ENCODE data around the gene SPAG16.
"Not testable (repeated sequence)": the region's sequence is repeated elsewhere in the genome, so short reads cannot be mapped to it uniquely, and the experiment has no call there.

SPAG16 gene

DNA sequence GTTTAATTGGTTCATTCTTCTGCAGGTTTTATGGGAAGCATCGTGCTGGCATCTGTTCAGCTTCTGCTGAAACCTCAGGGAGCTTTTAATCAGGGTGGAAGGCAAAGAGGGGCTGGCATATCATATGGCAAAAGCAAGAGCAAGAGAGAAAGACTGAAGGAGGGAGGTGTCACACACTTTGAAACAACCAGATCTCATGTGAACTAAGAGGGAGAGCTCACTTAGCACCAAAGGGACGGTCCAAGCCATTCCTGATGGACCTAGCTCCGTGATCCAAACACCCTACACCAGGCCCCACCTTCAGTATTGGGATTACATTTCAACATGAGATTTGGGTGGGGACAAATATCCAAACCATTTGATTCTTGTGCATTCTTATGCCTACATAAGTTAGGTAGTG lies 563.1 kb downstream of the SPAG16 start:
- no peak for DNase-seq

DNA sequence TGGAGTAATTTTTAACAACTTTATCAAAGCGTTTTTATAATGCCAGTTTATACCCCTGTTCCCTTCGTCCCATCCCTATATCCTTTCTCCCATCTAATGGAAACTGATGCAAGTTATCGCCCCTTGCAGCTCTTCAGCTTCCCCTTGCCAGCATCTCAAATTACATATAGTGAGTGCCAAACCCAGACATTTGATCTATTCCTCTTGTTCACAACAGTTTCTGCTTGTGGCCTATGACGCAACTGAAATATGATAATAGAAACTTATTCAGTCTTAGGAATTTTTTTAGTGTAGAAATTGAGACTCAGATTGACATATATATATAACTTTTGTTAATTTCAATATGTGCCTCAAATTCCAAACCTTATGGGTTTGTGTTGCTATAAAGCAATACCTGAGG lies 564.4 kb downstream of the SPAG16 start:
- DNase-seq = no peak

DNA sequence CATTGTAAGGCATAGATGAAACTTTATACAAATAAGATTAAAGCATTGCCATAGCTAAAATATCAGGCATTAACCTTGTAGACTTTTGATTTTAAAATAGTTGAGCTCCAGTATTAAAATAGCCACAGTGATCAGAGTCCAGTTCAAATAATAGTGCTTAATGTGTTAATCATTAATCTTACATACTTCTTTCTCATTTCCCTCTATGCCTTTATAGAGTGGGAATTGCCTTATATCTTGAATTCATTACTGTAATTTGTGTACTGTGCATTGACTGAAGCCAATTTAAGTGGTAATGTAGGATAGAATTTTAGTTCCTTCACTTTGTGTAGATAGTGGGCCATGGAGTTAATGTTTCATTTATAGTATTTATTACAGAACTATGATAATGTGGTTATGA lies 577.4 kb downstream of the SPAG16 start:
- no peak for DNase-seq

DNA sequence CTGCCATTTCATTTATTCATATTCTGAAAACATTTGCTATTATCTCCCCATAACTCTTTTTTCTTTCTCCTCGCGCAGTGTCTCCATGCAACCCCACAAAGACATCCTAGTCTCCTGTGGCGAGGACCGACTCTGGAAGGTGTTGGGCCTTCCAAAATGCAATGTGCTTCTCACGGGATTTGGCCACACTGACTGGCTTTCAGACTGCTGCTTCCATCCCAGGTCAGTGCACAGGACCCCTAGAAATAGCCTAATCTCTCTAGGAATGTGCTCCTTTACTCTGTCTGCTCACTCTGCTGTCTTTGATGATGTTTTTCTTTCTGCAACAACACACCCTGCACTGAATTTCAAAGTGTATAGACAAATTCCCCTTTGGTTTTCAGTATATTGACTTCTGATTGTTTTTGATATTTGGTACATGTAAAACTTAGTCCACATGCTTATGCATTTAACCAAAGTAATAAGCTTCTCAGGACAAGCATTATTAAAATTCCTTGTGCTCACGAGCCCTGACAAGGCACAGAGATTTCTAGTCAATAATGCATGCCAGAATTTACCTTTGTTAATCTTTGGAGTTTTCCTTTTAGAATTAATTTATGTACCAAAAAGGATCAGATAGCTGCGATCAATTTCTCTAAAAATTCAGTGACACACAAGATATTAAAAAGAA lies 578.3 kb downstream of the SPAG16 start:
- DNase-seq = no peak

DNA sequence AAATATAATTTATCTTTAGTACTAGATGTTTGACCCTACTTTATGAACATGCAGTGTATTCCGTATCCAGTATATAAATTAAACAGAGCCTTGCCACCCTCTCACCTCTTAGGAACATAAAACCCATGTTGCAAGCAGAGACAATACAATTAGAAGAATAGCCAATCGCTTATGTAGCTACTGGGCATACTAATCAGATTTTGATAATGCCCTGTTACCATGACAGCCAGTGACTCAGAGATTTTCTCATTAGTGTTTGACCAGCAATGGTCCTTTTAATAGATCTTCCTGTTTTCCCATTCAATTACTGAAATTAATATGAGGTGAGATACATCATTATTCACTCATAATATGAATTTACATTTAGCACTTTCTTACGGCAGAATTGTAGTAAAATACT lies 579.3 kb downstream of the SPAG16 start:
- no peak for DNase-seq

DNA sequence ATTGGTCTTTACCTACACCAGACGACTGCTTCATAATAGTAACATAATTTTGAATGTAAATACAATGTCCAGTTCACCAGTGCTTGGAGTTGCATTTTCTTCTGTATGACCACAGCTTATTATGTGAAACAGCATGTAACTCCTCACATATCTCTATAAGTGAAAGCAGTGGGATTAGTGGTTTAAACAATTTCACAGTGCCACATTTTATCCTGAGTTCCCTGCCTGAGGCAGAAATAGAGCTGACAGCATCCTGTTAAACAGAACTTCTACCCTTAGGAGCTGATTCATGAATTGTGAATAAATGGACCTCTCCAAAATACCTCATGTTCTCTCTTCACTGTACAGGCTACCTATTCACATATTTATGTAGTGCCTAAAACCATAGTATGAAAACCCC lies 584.3 kb downstream of the SPAG16 start:
- no peak for DNase-seq

DNA sequence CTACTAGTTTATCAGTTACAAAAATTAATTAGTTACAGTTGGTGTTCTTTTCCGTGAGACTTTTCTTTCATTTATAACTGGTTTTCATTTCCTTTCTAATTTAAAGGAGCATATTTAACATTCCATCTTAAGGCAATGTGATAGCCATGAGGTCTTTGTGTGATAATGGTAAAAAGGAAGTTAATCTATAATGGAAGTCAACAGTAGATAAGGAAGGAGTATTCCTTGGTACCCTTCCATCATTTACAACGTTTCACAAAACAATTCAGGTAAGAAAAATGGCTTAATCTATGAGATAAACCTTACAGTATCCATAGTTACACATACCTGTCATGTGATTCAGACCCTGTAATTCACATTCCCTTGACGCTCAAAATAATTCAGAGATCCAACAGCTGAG lies 601.2 kb downstream of the SPAG16 start:
- DNase-seq = no peak

DNA sequence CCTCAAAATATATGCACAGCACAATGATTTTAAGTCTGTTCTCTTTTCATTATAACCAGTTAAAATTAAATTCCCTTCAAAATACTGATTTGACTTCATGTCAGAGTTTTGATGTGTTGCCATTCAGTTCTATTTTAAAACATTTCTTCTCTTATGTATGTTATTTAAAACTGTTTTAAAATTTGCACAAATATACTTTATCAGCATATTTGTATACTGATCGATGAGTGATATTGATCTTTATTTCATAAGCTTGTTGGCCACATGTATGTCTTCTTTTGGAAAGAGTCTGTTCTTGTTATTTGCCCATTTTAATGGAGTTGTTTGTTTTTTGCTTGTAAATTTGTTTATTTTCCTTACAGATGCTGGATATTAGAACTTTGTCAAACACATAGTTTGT lies 630.2 kb downstream of the SPAG16 start:
- no peak for DNase-seq

DNA sequence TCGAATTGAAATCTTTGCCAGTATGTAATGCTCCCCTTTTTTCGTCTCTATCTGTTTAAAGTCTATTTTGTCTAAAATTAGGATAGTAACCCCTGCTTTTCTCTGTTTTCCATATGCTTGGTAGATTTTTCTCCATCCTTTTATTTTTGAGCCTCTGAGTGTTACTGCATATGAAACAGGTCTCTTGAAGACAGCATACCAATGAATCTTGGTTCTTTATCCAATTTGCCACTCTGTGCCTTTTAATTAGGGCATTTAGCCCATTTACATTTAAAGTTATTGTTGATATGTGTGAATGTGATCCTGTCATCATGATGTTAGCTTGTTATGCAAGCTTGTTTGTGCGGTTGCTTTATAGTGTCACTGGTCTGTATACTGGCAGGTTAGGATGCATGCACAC lies 635.8 kb downstream of the SPAG16 start:
- no peak for DNase-seq

DNA sequence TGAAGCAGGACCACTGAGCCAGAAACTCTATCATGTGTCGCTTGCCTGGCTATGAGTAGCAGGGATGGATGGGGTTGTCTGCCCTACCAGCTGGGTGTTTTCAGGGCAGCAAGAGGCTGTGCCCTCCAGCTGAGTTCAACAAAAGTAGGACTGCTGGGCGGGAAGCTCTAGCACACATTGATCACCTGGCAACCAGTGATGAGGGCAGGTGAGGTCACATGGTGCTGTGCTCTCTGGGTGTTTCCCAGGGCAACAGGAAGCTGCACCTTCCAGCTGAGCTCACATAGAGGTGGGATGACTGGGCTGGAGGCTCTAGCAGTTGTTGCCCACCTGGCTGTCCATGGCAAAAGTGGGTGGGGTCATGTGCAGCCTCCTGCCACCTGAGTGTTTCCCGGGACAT lies 639.3 kb downstream of the SPAG16 start:
- DNase-seq = no peak

DNA sequence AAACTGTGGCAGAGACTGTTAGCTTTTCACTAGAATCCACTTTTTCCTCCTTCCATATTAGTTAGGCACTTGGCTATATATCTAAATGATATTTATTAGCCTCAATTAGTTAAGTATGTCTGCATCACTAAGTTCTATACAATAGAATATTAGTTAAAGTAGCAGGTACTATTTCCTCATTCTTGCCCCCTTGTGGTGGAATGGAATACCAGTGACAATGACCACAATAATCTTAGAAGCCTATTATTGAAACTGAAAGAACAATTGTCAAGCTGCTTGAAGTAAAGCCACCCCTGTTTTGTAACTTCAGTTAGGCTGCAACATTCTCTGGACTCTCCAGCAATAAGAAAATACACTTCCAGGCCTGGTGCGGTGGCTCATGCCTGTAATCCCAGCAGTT lies 650.3 kb downstream of the SPAG16 start:
- no peak for DNase-seq

DNA sequence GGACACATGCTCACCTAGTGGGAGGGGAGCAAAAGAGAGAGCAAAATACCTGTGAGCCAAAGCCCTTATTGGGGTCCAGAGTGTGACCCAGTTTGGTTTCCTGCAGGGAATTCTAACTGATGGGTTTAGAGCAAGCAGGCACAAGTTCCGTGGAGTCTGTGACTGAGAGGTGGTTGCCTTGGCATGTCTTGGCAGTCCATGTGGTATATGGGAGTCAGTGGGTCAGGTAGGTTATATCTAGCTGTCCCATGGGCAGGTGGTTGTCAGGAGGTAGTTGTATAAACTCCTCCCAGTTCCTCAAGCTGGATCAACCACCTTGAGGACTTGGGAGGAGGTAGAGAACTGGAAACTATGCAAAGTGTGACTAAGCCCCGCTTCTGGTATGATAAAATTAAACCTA lies 673.8 kb downstream of the SPAG16 start:
- no peak for DNase-seq

DNA sequence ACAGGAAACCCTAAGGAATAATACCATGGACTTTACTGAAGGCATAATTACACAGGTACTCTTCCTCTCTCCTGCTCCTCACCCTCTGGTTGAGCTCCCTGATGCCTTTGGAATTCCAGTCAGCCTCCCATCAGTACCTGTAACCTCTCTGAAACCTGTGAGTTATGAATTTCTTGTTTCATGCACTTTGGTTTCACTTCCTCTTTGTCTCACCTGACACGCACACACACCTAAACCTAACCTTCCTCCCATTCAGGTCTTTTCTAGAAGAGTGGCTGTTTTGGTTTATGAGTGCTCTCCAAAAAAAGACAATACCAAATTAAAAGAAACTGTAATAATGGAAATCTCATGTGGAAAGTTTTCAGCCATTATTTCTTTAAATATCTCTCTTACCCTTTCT lies 675.3 kb downstream of the SPAG16 start:
- DNase-seq = no peak

DNA sequence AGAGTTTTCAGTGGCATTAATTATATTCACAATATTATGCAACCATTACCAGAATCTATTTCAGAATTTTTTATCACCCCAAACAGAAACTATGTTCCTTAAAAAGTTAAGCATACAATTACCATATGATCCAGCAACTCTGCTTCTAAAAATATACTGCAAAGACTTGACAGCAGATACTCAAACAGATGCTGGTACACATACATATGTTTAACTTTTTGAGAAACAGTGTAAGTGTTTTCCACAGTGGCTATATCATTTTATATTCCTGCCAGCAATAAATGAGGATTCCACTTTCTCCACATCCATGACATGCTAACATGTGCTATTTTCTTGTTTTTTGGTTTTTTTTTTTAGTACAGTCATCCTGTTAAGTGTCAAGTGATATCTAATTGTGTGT lies 687.3 kb downstream of the SPAG16 start:
- DNase-seq = no peak

DNA sequence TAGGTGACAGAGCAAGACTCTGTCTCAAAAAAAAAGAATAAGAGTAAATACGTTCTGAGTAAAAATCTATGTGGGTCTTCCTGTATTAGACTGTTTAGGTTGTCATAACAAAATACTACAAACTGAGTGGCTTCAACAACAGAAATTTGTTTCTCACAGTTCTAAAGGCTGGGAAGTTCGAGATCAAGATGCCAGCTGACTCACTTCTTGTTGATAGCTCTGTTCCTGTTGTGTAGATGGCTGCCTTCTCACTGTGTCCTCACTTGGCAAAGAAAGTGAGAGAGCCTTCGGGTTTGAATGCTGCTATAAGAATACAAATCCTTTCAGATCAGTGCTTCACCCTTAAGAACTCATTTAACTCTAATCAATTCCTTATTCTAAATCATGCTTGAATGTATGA lies 696.6 kb downstream of the SPAG16 start:
- no peak for DNase-seq

DNA sequence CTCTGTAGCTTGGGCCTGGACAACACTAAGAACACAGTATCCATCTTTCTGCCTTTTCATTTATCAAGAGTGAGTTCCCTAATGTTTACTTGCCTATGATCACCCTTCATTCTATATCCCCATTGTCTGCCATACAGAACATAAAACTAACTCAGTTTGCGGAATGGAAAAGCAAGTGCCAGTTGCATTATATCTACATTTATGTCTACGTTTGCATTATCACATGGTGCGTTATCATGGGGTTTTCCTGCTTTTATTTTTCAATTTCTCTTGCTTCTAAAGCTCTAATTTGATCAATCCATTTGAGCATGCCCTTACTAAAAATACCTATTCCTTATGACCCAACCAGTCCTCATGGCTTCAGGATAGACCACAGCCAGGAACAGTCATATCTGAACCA lies 704.9 kb downstream of the SPAG16 start:
- DNase-seq = no peak

DNA sequence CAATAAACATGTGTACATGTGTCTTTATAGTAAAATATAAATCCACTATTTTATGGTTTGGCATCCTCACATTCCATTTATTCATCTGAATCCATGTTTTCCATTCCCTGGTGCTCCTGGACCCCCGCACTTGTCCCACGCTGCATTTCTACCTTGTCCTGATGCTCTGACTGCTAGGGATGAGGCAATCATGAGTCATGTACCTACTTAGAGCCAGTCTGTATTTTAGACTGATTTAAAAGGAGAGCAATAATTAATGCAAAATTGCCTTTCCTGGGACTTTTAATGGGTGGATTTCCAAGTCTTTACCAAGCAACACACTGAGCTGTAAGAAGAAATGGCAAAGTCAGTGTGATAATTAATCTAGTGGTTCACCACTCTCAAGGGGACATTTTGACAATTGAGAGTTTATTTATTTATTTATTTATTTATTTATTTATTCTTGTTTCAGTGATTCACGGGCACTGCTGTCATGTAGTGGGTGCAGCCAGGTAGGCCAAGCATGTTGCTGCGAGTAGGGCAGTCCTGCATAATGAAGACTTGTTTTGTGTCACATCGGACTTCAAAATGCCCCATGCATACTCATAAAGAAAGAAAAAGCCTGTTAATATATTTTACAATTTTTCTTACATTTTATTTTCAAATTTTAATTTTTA lies 707.3 kb downstream of the SPAG16 start:
- no peak for DNase-seq

DNA sequence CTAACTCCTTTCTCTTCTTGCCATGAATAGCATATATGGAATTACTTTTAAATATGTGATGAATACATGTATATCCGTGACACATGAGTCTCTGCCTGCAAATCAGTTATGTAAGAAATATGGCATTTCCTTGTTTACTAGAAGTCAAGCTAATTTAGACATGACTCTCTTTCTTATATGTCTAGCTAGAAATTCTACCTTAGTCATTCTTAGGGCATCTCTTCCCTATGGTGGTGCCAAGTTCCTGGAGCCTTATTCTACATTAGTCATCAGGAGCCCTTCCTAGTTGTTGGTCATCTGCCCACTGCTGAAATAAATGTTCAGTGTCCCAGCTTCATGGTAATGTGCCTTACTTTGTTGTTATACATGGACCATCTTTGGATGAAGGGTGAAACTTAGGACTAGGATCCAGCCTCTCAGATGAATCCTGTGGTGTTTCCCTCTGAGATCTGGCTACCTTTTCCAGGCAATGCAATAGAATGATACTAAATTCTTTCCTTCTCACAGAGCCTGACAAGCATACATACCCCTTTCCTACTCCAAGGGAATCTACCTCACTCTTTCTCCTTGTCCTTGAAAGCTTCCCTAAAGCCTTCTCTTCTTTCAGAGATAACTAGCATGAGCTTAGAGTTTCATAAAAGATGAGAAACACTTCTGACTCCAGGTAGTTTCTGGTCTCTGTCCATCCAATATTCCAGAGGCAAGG lies 711.3 kb downstream of the SPAG16 start:
- no peak for DNase-seq

DNA sequence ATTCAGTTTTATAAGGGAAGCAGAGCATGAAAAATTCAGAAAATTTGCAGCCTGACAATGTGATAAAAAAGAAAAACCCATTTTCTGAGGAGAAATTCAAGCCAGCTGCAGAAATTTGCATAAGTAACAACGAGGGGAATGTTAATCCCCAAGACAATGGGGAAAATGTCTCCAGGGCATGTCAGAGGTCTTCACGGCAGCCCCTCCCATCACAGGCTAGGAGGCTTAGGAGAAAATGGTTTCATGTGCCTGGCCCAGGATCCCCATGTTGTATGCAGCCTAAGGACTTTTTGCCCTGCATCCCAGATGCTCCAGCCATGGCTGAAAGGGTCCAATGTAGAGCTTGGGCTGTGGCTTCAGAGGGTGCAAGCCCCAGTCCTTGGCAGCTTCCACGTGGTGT lies 714.7 kb downstream of the SPAG16 start:
- DNase-seq = not testable (repeated sequence)

DNA sequence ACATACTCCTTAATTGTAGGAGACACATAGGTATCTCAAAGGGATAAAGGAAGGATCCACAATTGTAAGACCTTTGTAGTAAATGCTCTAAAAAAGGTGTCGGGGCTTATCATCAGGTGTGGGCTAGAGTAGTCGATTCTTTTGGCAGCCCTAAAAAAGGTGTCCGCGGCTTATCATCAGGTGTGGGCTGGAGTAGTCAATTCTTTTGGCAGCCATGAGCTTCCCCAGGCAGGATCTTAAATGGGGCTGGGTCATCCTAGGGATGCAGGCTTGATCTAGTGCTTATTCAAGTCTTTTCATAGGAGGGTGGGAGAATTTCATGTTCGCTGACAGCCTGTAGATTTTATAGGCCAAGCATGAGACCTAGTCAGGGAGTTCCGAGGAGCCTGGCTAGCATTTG lies 720.2 kb downstream of the SPAG16 start:
- no peak for DNase-seq

DNA sequence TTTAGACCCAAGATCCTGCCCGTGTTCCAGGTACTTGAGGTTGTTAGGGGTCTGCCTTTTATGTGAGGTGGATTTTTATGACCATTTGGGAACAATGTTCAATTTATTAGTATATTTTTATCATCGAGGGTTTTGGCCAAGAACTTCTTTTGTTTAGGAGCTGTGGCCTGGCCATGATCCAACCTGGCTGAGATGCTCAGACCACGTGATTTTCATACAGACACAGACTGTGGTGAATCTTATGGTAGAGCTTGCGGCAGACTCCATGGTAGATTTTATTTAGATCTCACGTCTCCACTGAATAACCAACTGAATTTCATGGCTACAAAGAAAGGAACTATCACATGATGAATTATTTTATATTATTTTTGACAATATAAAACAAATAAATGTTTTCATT lies 721.1 kb downstream of the SPAG16 start:
- DNase-seq = no peak

DNA sequence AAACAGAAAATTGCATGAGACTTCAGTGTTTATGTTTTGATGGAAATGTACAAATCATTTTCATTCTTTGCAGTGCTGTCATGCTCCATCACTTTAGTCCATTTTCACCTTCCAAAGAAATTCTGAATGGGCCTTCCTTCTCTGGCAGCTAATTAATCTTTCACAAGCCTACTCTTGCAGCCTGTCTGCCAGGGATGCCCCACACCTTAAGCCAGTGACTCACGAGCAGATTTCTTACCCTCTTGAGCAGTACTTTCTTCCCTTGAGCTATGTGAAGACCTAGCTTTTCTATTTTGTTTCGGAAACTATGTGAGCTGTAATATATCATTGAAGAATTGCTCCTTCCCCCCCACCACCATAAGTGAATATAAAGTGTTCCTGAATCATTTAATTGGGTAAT lies 722.3 kb downstream of the SPAG16 start:
- DNase-seq = no peak

DNA sequence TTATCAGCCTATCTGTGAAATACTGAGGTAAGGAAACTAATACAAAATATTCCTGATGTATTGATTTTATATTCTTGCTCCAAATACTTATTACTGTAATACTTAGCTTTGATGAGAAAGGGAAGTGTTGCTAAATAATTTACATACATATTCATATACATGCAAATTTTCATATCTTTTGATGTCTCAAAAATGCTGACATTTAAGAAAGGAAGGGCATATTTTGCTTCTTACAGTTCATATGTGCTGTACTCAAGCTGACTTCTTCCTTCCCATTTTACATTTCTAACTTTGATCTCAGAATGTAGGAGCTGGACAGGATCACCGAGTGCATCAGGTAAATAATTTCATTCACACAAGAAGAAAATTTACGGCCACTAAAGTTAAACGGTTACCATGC lies 727.4 kb downstream of the SPAG16 start:
- DNase-seq = no peak

DNA sequence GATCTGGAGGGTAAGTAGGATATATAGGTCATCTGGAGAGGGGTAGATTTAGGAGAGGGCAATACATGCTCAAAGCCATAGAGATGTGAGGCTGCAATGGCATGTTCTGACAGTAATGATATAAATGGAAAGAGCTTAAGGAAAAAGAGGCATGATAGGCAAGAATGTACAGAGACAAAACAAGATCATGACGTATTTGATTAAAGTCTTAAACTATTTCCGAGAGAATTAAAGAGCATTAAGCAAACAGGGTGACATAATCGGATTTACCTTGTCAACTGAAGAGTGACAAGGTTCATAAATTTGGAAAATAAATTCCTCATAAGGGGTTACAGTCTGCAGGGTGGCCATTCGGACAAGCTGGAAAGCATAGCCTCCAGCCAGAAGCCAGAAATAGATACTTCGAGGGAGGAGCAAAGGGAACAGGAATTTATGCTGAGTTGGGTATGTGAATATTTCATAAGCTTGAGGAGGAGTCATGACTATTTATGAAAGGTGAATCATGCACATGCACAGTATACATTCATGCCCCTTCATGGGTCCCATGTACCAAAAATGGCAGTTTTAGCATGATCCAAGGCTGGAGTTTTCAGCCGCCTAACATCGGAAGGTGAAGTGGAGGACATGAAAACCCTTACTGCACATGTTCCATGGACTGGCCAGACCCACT lies 730.4 kb downstream of the SPAG16 start:
- no peak for DNase-seq
